Suprapubic skin (tissue), 4 donors: ENCODE measurements around the gene ZNF888. TPM values are rescaled to one million over a fixed set of nuclear protein-coding genes. Genes with fewer than 3 reads are reported as not detected.
"Not testable (repeated sequence)": the region's sequence is repeated elsewhere in the genome, so short reads cannot be mapped to it uniquely, and the experiment has no call there.

Source experiments
- DNase-seq, 2 donors: peaks; one replicate each; pipeline ENCODE4 v3.0.0-alpha.2; 2019; ENCODE audit warnings: low spot score in 2 of 2
- H3K27ac ChIP-seq: fragments of 200-600 bp; sonication (generic); one replicate; pipeline ENCODE4 v1.5.1; 2019
- H3K27me3 ChIP-seq: fragments of 200-600 bp; sonication (generic); one replicate; pipeline ENCODE4 v1.5.1; 2019
- H3K36me3 ChIP-seq: fragments of 200-600 bp; sonication (generic); one replicate; pipeline ENCODE4 v1.5.1; 2019
- H3K4me1 ChIP-seq: fragments of 200-600 bp; sonication (generic); one replicate; pipeline ENCODE4 v1.5.1; 2019
- H3K4me3 ChIP-seq: fragments of 200-600 bp; sonication (generic); one replicate; pipeline ENCODE4 v1.5.1; 2019; ENCODE audit warnings: mild to moderate bottlenecking
- H3K9me3 ChIP-seq: fragments of 200-600 bp; sonication (generic); one replicate; pipeline ENCODE4 v1.5.1; 2019
- CTCF ChIP-seq, 2 donors: fragments of 200-600 bp in 1 of 2; fragments of 450-650 bp in 1 of 2; sonication (generic) in 1 of 2; IDR thresholded peaks; one replicate each; pipeline ENCODE4 v1.5.1; 2016 to 2019; ENCODE audit warnings: antibody characterized with exemption in 2 of 2, mild to moderate bottlenecking in 1 of 2, moderate library complexity in 1 of 2
- EP300 ChIP-seq: sonication (generic); formaldehyde crosslinking; IDR thresholded peaks from one replicate; pipeline ENCODE4 v1.6.1; 2017; ENCODE audit warnings: antibody characterized with exemption
- POLR2A ChIP-seq, 2 donors: fragments of 450-650 bp; IDR thresholded peaks; one replicate each; pipeline ENCODE4 v1.6.1; 2017; ENCODE audit warnings: antibody characterized with exemption in 2 of 2, mild to moderate bottlenecking in 2 of 2, moderate library complexity in 2 of 2
- POLR2AphosphoS5 ChIP-seq, 3 donors: sonication (generic); formaldehyde crosslinking; IDR thresholded peaks; one replicate each; pipeline ENCODE4 v1.6.1; 2017; ENCODE audit warnings: antibody characterized with exemption in 3 of 3
- WGBS: methylation state at CpG from one replicate; pipeline ENCODE4 v1.1.5; 2018; 5-methylcytosine and 5-hydroxymethylcytosine counted together
- total RNA-seq, 4 donors: library from RNA; depleted of rRNA; stranded (reverse); fragments of >200 nt; gene quantifications; one replicate each; pipeline ENCODE4 v1.1.0, GENCODE V29; 2016

The ZNF888 gene
- total RNA-seq, 4 donors from 2014 or later: 3.5 to 5.3 (median 4.5) TPM

- Histone ChIP-seq H3K4me3 (peak overlapping the region; percentile 82), H3K27ac (peak overlapping the region; percentile 95), H3K4me1 (peaks cover 20% of the 10 kb centered on the region), H3K36me3 (peaks cover 7% of the 10 kb centered on the region), H3K27me3 (no peaks in the 10 kb centered on the region), H3K9me3 (no peaks in the 10 kb centered on the region)
- 41% methylated on average over 18 of the region's 18 CpGs for WGBS
- TF ChIP-seq CTCF (IDR thresholded peaks at IDR 0.05) (no peak), POLR2AphosphoS5 (IDR thresholded peaks at IDR 0.05) (no peak), EP300 (no peak), POLR2A (IDR thresholded peaks at IDR 0.05) (no peak)
- DNase-seq: peak in 1 of 2 donors; percentile 70
These were observed 758 bp upstream of the ZNF888 start for GRCh38 chr19:52923778-52924593.

- H3K36me3 ChIP-seq: peaks cover 40% of the 10 kb centered on the region
These were observed 5.7 kb downstream of the ZNF888 start for GRCh38 chr19:52917531-52917930.

GRCh38 chr19:52910648-52911047, 12.6 kb downstream of the ZNF888 start:
- Histone ChIP-seq H3K27ac (no peak overlapping the region), H3K9me3 (no peaks in the 10 kb centered on the region), H3K27me3 (no peaks in the 10 kb centered on the region), H3K4me3 (no peak overlapping the region), H3K4me1 (no peaks in the 10 kb centered on the region), H3K36me3 (peaks cover 78% of the 10 kb centered on the region)
- WGBS: 100% methylated on average over 1 of the region's 1 CpG
- TF ChIP-seq POLR2AphosphoS5 (IDR thresholded peaks at IDR 0.05) (no peak), CTCF (IDR thresholded peaks at IDR 0.05) (no peak), EP300 (no peak), POLR2A (IDR thresholded peaks at IDR 0.05) (no peak)
- no peak for DNase-seq

More at GRCh38 chr19:52917531-52917930, 5.7 kb downstream of the ZNF888 start:
- Histone ChIP-seq H3K27me3 (no peaks in the 10 kb centered on the region), H3K27ac (no peak overlapping the region), H3K4me3 (no peak overlapping the region), H3K9me3 (no peaks in the 10 kb centered on the region), H3K4me1 (peaks cover 6% of the 10 kb centered on the region)
- TF ChIP-seq EP300 (no peak), POLR2A (IDR thresholded peaks at IDR 0.05) (no peak), POLR2AphosphoS5 (IDR thresholded peaks at IDR 0.05) (no peak)
- DNase-seq: no peak
- WGBS: 95% methylated on average over 5 of the region's 5 CpGs

- not testable (repeated sequence) for H3K4me3 ChIP-seq, H3K27me3 ChIP-seq, H3K27ac ChIP-seq, H3K9me3 ChIP-seq, H3K4me1 ChIP-seq, DNase-seq
- H3K36me3 ChIP-seq: peaks cover 26% of the 10 kb centered on the region
- 87% methylated on average over 16 of the region's 16 CpGs for WGBS
These were observed 19.0 kb downstream of the ZNF888 start for GRCh38 chr19:52904052-52904780.

GRCh38 chr19:52901842-52902241, 21.4 kb downstream of the ZNF888 start:
- H3K4me3 ChIP-seq: no peak overlapping the region
- no peak overlapping the region for H3K27ac ChIP-seq
- TF ChIP-seq POLR2A (IDR thresholded peaks at IDR 0.05): no peak
- TF ChIP-seq EP300: no peak
- no peak for TF ChIP-seq POLR2AphosphoS5 (IDR thresholded peaks at IDR 0.05)
- TF ChIP-seq CTCF (IDR thresholded peaks at IDR 0.05): no peak
- no peaks in the 10 kb centered on the region for H3K27me3 ChIP-seq
- peaks cover 5% of the 10 kb centered on the region for H3K4me1 ChIP-seq
- no peak for DNase-seq
- peaks cover 11% of the 10 kb centered on the region for H3K36me3 ChIP-seq
- WGBS: 78% methylated on average over 3 of the region's 3 CpGs
- H3K9me3 ChIP-seq: no peaks in the 10 kb centered on the region

- not testable (repeated sequence) for H3K27ac ChIP-seq, H3K36me3 ChIP-seq, H3K4me3 ChIP-seq, H3K27me3 ChIP-seq, DNase-seq, H3K9me3 ChIP-seq
- 87% methylated on average over 10 of the region's 10 CpGs for WGBS
- peaks cover 15% of the 10 kb centered on the region for H3K4me1 ChIP-seq
These were observed 24.6 kb downstream of the ZNF888 start for GRCh38 chr19:52898596-52898995.
